GM23248 (cell line): Measurements from ENCODE around the gene CTRB2. TPM values are rescaled to one million over a fixed set of nuclear protein-coding genes. Genes with fewer than 3 reads are reported as not detected.

Source experiments
- DNase-seq: peaks from one replicate; pipeline ENCODE4 v3.0.0-alpha.2; 2015
- H2AFZ ChIP-seq: fragments of 200-600 bp; sonication (generic); 2 replicates; pipeline ENCODE4 v1.6.1; 2016; ENCODE audit warnings: antibody characterized with exemption
- H3F3A ChIP-seq: fragments of 200-600 bp; sonication (generic); 2 replicates; pipeline ENCODE4 v1.6.1; 2016; ENCODE audit warnings: mild to moderate bottlenecking, antibody characterized with exemption, mixed run types; ENCODE audit not compliant: insufficient read depth
- H3K27ac ChIP-seq: fragments of 200-600 bp; sonication (generic); 2 replicates; pipeline ENCODE4 v1.5.1; 2016; ENCODE audit warnings: mild to moderate bottlenecking
- H3K27me3 ChIP-seq: fragments of 200-600 bp; sonication (generic); replicated peaks from 2 replicates; pipeline ENCODE4 v1.6.1; 2016; ENCODE audit warnings: mild to moderate bottlenecking; ENCODE audit not compliant: insufficient read depth
- H3K36me3 ChIP-seq: fragments of 200-600 bp; sonication (generic); 2 replicates; pipeline ENCODE4 v1.6.1; 2016; ENCODE audit warnings: low read depth, mild to moderate bottlenecking
- H3K4me1 ChIP-seq: fragments of 200-600 bp; sonication (generic); 2 replicates; pipeline ENCODE4 v1.6.1; 2016; ENCODE audit warnings: mild to moderate bottlenecking; ENCODE audit not compliant: insufficient read depth
- H3K4me2 ChIP-seq: fragments of 200-600 bp; sonication (generic); one replicate; pipeline ENCODE4 v1.6.1; 2016; ENCODE audit warnings: mild to moderate bottlenecking; ENCODE audit not compliant: unreplicated experiment
- H3K4me3 ChIP-seq: fragments of 200-600 bp; sonication (generic); 2 replicates; pipeline ENCODE4 v1.5.1; 2016; ENCODE audit warnings: mild to moderate bottlenecking
- H3K79me2 ChIP-seq: fragments of 200-600 bp; sonication (generic); 2 replicates; pipeline ENCODE4 v1.6.1; 2016; ENCODE audit warnings: mild to moderate bottlenecking; ENCODE audit not compliant: insufficient read depth
- H3K9ac ChIP-seq: fragments of 200-600 bp; sonication (generic); 2 replicates; pipeline ENCODE4 v1.6.1; 2016; ENCODE audit warnings: mild to moderate bottlenecking
- H3K9me2 ChIP-seq: fragments of 200-600 bp; sonication (generic); 2 replicates; pipeline ENCODE4 v1.6.1; 2016; ENCODE audit warnings: mixed run types, mild to moderate bottlenecking, moderate library complexity; ENCODE audit not compliant: insufficient read depth
- H3K9me3 ChIP-seq: fragments of 200-600 bp; sonication (generic); one replicate; pipeline ENCODE4 v1.6.1; 2017; ENCODE audit warnings: low read depth
- H4K20me1 ChIP-seq: fragments of 200-600 bp; sonication (generic); 2 replicates; pipeline ENCODE4 v1.6.0; 2016; ENCODE audit not compliant: insufficient read depth
- EZH2 ChIP-seq: fragments of 200-600 bp; sonication (generic); IDR thresholded peaks from 2 replicates; pipeline ENCODE4 v1.6.1; 2018; ENCODE audit warnings: antibody characterized with exemption, mild to moderate bottlenecking; ENCODE audit not compliant: insufficient read depth, poor library complexity, severe bottlenecking
- EZH2phosphoT487 ChIP-seq: fragments of 200-600 bp; sonication (generic); IDR thresholded peaks from 2 replicates; pipeline ENCODE4 v1.6.1; 2018; ENCODE audit warnings: antibody characterized with exemption, moderate library complexity, mild to moderate bottlenecking, low read depth; ENCODE audit not compliant: insufficient read depth
- WGBS, 2 experiments: methylation state at CpG; one replicate each; pipeline ENCODE4 v1.1.6; 2015 to 2017; ENCODE audit warnings: low lambda C conversion rate in 2 of 2, low coverage in 1 of 2; ENCODE audit errors: missing lambda C conversion rate in 2 of 2; 5-methylcytosine and 5-hydroxymethylcytosine counted together
- in situ Hi-C: fragments of 300-500 bp; cut with MboI; formaldehyde crosslinking; loops from 2 replicates; pipeline ENCODE4 v1.15.0; 2020
- polyA plus RNA-seq: library from polyadenylated mRNA; unstranded; fragments of >200 nt; fragmentation: Nextera tagmentation; extraction: Ambion mirVana; gene quantifications from 2 replicates; pipeline ENCODE4 v1.2.1, GENCODE V29; 2016
- total RNA-seq: library from RNA; depleted of rRNA; stranded (reverse); fragments of >200 nt; shearing (Covaris generic); gene quantifications from 2 replicates; pipeline ENCODE4 v1.2.3, GENCODE V29; 2014

The CTRB2 gene
- total and polyA plus RNA-seq, 2 experiments from 2014 or later = not detected

DNA sequence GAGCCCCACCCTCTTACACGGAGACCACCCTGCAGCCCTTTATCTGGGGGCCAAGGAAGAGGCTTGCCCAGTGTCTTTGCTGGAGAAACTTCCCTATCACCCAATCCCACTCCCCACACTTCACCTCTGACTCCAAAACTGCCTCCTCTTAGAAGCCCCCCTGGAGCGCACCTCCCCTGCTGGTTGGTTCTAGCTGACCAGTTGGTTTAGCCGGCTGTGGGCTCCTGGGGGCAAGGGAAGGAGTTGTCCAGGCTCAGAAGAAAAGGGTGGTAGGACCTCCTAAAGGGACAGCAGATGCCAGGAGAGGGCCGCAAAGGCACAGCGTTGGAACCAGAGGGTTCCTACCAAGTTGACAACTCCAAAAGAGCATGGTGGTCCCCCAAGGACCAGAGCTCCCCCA lies 42.5 kb upstream of the CTRB2 start:
- 82 to 88% methylated on average over 4 to 5 of the region's 5 CpGs for WGBS, 2 experiments

DNA sequence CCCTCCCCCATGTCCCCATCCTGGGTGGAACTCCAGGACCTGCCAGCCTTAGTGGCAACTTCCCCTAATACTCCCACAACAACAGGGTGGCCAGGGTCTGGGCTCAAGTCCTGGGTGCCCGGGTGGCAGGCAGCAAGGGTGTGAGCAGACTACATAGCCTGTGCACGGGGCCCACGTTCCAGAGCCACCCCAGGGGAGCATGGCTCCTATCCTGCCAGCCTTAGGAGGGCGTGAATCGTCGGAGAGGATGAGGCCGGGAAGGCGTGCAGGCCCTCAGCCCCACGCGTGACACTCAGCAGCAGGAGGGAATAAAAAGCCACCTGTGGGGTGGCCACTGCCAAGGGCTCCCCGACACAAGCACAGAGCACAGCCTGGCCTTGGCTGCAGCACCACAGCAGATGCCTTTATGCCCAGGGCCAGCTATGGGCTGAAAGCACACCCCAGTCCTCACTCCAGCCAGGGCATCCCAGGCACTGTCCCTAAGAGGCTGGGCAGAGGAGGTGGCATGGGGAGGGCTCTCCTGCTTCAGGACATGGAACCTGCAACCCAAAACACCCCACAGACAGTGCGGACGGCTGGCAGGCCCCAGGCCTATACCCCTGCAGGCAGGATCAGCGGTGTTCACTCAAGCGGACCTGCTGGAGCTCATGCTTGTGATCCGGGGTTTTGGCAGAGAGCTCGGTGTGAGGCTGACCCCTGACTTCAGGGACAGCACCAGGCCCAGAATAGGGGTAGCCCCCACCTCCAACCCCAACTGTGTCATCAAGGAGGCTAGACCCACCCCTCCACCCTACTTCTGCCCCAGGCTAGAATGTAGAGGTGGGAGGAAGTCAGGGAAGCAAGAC lies 41.8 kb upstream of the CTRB2 start:
- in situ Hi-C loops = no loop called here
- H4K20me1 ChIP-seq = no peaks in the 10 kb centered on the region
- H3K4me2 ChIP-seq = no peak overlapping the region
- peaks cover 81% of the 10 kb centered on the region for H3K4me1 ChIP-seq
- TF ChIP-seq EZH2phosphoT487 (no peak), EZH2 (no peak)
- no peaks in the 10 kb centered on the region for H3K27me3 ChIP-seq
- peaks cover 88% of the 10 kb centered on the region for H3K79me2 ChIP-seq
- H3K9me3 ChIP-seq = no peaks in the 10 kb centered on the region
- 68 to 70% methylated on average over 17 of the region's 17 CpGs for WGBS, 2 experiments
- no peaks in the 10 kb centered on the region for H3K36me3 ChIP-seq
- no peaks in the 10 kb centered on the region for H3K9me2 ChIP-seq
- peak overlapping the region; percentile 99 for H3K27ac ChIP-seq
- peaks cover 42% of the 10 kb centered on the region for H3F3A ChIP-seq
- no peak for DNase-seq
- no peak overlapping the region for H2AFZ ChIP-seq
- peak overlapping the region; percentile 93 for H3K4me3 ChIP-seq
- H3K9ac ChIP-seq = peak overlapping the region; percentile 98

More for the DNA sequence above, 42.5 kb upstream of the CTRB2 start:
- Histone ChIP-seq H3K36me3 (no peaks in the 10 kb centered on the region), H4K20me1 (no peaks in the 10 kb centered on the region), H3K79me2 (peaks cover 87% of the 10 kb centered on the region), H3K4me2 (peak overlapping the region; percentile 95), H2AFZ (no peak overlapping the region), H3K27ac (peak overlapping the region; percentile 93), H3K4me3 (peak overlapping the region; percentile 93), H3K9me2 (no peaks in the 10 kb centered on the region), H3K27me3 (no peaks in the 10 kb centered on the region), H3K9ac (peak overlapping the region; percentile 98), H3F3A (peaks cover 43% of the 10 kb centered on the region), H3K4me1 (peaks cover 81% of the 10 kb centered on the region), H3K9me3 (no peaks in the 10 kb centered on the region)
- TF ChIP-seq EZH2 (no peak), EZH2phosphoT487 (no peak)
- in situ Hi-C loops = no loop called here
- DNase-seq = no peak

DNA sequence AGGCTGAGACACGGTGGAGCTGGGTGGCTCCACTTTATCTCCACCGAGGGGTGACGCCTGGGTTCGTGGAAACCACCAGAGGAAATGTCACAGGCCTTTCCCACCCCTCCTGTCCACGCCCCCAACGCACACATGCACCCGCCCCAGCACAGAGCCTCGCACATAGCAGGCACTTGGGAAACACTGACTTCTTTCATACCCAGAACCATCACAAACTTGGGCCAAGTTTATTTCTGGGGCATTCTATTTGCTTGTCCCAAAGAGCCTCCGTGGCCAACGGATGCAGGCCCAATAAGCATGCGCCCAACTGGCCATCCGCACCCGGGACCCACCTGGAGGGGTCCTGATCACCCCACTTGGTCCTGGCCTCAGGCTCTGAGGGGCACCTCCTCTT lies 41.2 kb upstream of the CTRB2 start:
- Histone ChIP-seq H2AFZ (no peak overlapping the region), H3K36me3 (no peaks in the 10 kb centered on the region), H3K27ac (peak overlapping the region; percentile 99), H3K4me1 (peaks cover 81% of the 10 kb centered on the region), H3K9me2 (no peaks in the 10 kb centered on the region), H3F3A (peaks cover 35% of the 10 kb centered on the region), H3K4me2 (no peak overlapping the region), H3K9ac (peak overlapping the region; percentile 98), H3K9me3 (no peaks in the 10 kb centered on the region), H3K4me3 (no peak overlapping the region), H3K27me3 (no peaks in the 10 kb centered on the region), H3K79me2 (peaks cover 88% of the 10 kb centered on the region), H4K20me1 (no peaks in the 10 kb centered on the region)
- in situ Hi-C loops = no loop called here
- WGBS, 2 experiments = 80 to 88% methylated on average over 13 of the region's 13 CpGs
- DNase-seq = no peak
- TF ChIP-seq EZH2phosphoT487 (no peak), EZH2 (no peak)

DNA sequence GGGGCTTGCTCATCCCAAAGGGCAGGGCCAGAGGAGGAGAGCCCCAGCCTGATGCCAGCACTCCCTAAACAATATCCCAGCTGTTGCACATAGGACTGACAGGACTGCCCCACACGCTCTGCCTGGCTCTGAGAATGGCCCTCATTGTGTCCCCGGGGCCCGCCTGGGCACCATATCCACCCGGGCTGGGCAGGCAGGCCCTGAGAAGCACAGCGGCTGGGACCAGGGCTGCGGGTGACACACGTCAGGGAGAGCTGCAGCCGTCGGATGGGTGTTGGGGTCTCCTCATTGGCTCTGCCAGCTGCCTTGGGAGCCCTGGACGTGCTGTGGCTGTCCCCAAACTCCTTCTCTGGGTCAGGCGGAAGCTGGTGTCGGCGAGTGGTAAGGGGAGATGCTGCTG lies 40.3 kb upstream of the CTRB2 start:
- Histone ChIP-seq H3K4me2 (peak overlapping the region; percentile 11), H3F3A (peaks cover 32% of the 10 kb centered on the region), H3K4me3 (no peak overlapping the region), H3K9me2 (no peaks in the 10 kb centered on the region), H4K20me1 (no peaks in the 10 kb centered on the region), H3K4me1 (peaks cover 72% of the 10 kb centered on the region), H3K36me3 (no peaks in the 10 kb centered on the region), H3K27ac (peak overlapping the region; percentile 99), H3K79me2 (peaks cover 89% of the 10 kb centered on the region), H3K27me3 (no peaks in the 10 kb centered on the region), H2AFZ (no peak overlapping the region), H3K9me3 (no peaks in the 10 kb centered on the region), H3K9ac (peak overlapping the region; percentile 98)
- TF ChIP-seq EZH2 (no peak), EZH2phosphoT487 (no peak)
- no peak for DNase-seq
- 92 to 94% methylated on average over 13 of the region's 13 CpGs for WGBS, 2 experiments
- in situ Hi-C loops = no loop called here
